Kidney (tissue), 14 donors: ENCODE data around the gene DNAJC25. TPM values are rescaled to one million over a fixed set of nuclear protein-coding genes. Genes with fewer than 3 reads are reported as not detected.

Source experiments
- DNase-seq, 5 donors: peaks; one replicate each; pipeline ENCODE4 v3.0.0-alpha.2; 2013 to 2020
- FAIRE-seq: peaks from 2 replicates; lab custom pipeline; 2012; peaks lifted over from hg19 to GRCh38; lab: Jason Lieb, UNC
- H3K27ac ChIP-seq, 2 donors: one replicate each; pipeline ENCODE4 v1.7.0; 2013; ENCODE audit warnings: low read depth in 2 of 2, low read length in 2 of 2, inconsistent platforms in 1 of 2
- H3K27me3 ChIP-seq: one replicate; pipeline ENCODE4 v1.7.1; 2013; ENCODE audit warnings: low read length, inconsistent platforms; ENCODE audit not compliant: control insufficient read depth, insufficient read depth
- H3K36me3 ChIP-seq, 3 donors: one replicate each; pipeline versions ENCODE4 v1.7.0 to v1.7.1; 2013; ENCODE audit warnings: low read length in 3 of 3, control low read depth in 1 of 3, inconsistent platforms in 1 of 3; ENCODE audit not compliant: insufficient read depth in 3 of 3, control insufficient read depth in 2 of 3
- H3K4me1 ChIP-seq, 3 donors: one replicate each; pipeline versions ENCODE4 v1.7.0 to v1.7.1; 2013; ENCODE audit warnings: low read length in 3 of 3, inconsistent platforms in 1 of 3, low read depth in 1 of 3; ENCODE audit not compliant: control insufficient read depth in 2 of 3, insufficient read depth in 2 of 3
- H3K4me3 ChIP-seq, 3 donors: one replicate each; pipeline versions ENCODE4 v1.7.0 to v1.8.1; 2013; ENCODE audit warnings: low read length in 3 of 3, control low read depth in 1 of 3, inconsistent platforms in 1 of 3
- H3K9ac ChIP-seq, 3 donors: one replicate each; pipeline versions ENCODE4 v1.7.0 to v1.7.1; 2013; ENCODE audit warnings: low read length in 3 of 3, control low read depth in 1 of 3, inconsistent platforms in 1 of 3
- H3K9me3 ChIP-seq, 3 donors: one replicate each; pipeline versions ENCODE4 v1.7.0 to v1.7.1; 2013; ENCODE audit warnings: low read length in 3 of 3, control low read depth in 1 of 3, inconsistent platforms in 1 of 3; ENCODE audit not compliant: control insufficient read depth in 2 of 3, insufficient read depth in 1 of 3
- CTCF ChIP-seq: IDR thresholded peaks from 3 replicates; pipeline ENCODE4 v1.5.1; 2012; ENCODE audit warnings: mild to moderate bottlenecking, moderate library complexity, borderline replicate concordance; ENCODE audit not compliant: insufficient read depth; ENCODE audit errors: extremely low read depth
- intact Hi-C: fragments of 100-400 bp; cut with DNase I; formaldehyde crosslinking; loops from one replicate; pipeline ENCODE4 v1.11.1; 2022
- polyA plus RNA-seq: library from polyadenylated mRNA; stranded (reverse); fragments of 350-450 nt; fragmentation: Illumina TruSeq; extraction: RNeasy Lipid Tissue Mini Kit (QIAGEN cat#74804); gene quantifications from one replicate; pipeline ENCODE4 v1.2.3, GENCODE V29; 2014; ENCODE audit warnings: low read depth, low replicate concordance; ENCODE audit not compliant: insufficient read depth
- total RNA-seq: library from RNA; stranded (reverse); fragmentation: NEBNext Ultra II Directional; extraction: Animal tissue kit (Norgen Biotek cat#: 25700); gene quantifications from one replicate; pipeline ENCODE4 v1.2.1, GENCODE V29; 2021
- donor health status: control.
- donor health status: control.
- donor health status: control.
- donor health status: control.
- donor health status: control.
- donor health status: DM: yes; HTN: yes; CAD: no.
- donor health status: Normal renal cell carcinoma (clear cell type).

The DNAJC25 gene
- total and polyA plus RNA-seq, 2 donors from 2014 or later, result 8.2 to 13.1 TPM

DNA sequence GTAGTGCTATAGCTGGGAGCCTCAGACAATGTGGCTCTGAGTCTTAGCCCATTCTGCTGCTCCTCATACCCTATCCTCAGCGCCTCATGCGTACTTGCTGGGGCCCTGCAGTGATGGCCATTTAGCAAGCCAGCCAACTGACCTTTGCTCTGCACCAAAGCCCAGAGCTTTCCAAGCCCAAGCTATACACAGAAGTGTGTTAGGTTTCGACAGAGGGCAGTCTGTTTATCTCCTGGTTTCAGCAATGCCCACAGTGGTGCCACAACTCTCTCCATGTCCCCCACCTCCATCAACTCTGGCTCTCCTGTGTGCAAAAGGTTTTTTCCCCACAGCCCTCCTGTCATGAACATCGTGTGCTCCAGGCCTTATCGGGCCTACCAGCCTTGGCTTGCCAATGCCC is 47.2 kb downstream of the DNAJC25 start:
- Histone ChIP-seq H3K27me3 (no peaks in the 10 kb centered on the region), H3K36me3 (no peaks in the 10 kb centered on the region), H3K4me3 (no peak overlapping the region), H3K4me1 (no peaks in the 10 kb centered on the region), H3K9me3 (no peaks in the 10 kb centered on the region), H3K9ac (no peak overlapping the region), H3K27ac (no peak overlapping the region)
- DNase-seq (no peak), FAIRE-seq (no peak)
- TF ChIP-seq CTCF, result no peak
- intact Hi-C loops, result no loop called here

DNA sequence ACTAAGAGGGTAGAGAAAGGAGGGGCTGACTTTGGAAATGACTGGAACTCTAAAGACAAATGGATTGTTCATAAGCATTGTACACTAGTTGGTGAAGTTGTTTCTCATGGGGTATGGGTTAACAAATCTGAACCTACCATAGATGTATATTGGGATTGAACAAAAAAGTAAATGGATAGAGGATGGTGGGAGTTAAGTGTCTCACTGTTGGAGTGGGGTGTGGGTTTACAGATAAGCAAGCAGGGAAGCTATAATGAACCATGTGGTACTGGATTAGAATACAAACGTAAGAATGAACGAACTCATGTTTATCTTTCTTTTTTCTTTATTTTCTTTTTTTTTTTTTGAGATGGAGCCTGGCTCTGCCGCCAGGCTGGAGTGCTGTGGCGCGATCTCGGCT is 48.1 kb downstream of the DNAJC25 start:
- no peak for TF ChIP-seq CTCF
- Histone ChIP-seq H3K27ac (no peak overlapping the region), H3K36me3 (no peaks in the 10 kb centered on the region), H3K27me3 (no peaks in the 10 kb centered on the region), H3K4me3 (no peak overlapping the region), H3K9me3 (no peaks in the 10 kb centered on the region), H3K9ac (no peak overlapping the region), H3K4me1 (no peaks in the 10 kb centered on the region)
- intact Hi-C loops, result no loop called here
- no peak for FAIRE-seq
- DNase-seq, result no peak

- Histone ChIP-seq H3K27me3 (no peaks in the 10 kb centered on the region), H3K4me3 (no peak overlapping the region), H3K36me3 (no peaks in the 10 kb centered on the region), H3K4me1 (no peaks in the 10 kb centered on the region), H3K27ac (no peak overlapping the region), H3K9me3 (no peaks in the 10 kb centered on the region), H3K9ac (no peak overlapping the region)
- no peak for DNase-seq
- intact Hi-C loops, result no loop called here
- no peak for FAIRE-seq
- TF ChIP-seq CTCF, result no peak
Measured at GRCh38 chr9:111683392-111683791, 52.3 kb downstream of the DNAJC25 start.

DNA sequence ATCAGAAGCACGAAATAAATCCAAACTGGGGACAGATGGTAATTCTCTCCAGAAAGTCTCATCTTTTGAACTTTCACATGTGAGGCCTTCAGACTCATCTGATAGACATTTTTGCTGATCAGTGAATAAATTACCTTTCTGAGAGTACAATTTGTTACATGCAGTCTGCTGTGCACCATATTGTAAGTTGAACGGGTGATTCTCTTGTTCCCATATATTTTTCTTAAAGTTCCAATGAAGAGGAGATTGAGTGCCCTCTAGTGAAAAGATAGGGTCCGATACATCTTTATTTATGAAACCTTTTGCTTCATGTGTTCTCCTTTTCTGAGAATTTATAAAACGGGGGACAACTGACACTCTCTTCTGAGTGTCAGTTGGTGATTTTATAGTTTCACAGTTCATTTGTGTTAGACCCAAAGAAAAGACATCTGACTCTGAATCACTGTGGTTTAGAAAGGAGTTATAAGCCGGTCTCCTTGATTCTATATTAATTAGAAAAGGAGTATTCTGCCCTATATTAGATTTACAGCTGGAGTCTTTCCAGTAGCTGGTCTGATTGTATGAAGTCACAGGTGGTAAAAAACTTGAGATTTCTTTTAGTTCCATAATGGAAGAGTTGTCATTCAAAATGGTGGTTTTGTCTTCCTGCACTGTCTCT is 60.7 kb downstream of the DNAJC25 start:
- TF ChIP-seq CTCF, result peak; percentile 5

More for the DNA sequence above, 60.7 kb downstream of the DNAJC25 start:
- no peak for FAIRE-seq
- Histone ChIP-seq H3K9me3 (no peaks in the 10 kb centered on the region), H3K27ac (no peak overlapping the region), H3K36me3 (no peaks in the 10 kb centered on the region), H3K27me3 (no peaks in the 10 kb centered on the region), H3K4me1 (no peaks in the 10 kb centered on the region), H3K9ac (no peak overlapping the region), H3K4me3 (no peak overlapping the region)
- DNase-seq, result peak in 2 of 5 donors; percentile 60 to 72
- intact Hi-C loops, result no loop called here
